K562 (cell line): ENCODE results near the gene UBE2L3. TPM values are rescaled to one million over a fixed set of nuclear protein-coding genes. Genes with fewer than 3 reads are reported as not detected.

Experiments used
- ATAC-seq: fragments of 200-7000 bp; cut with Tn5 transposase; 3 replicates; pipeline ENCODE4 v1.9.1; 2020; ENCODE audit warnings: moderate library complexity
- BruUV-seq: library from RNA; stranded (reverse); fragments of 400-500 nt; replicated peaks from 2 replicates; lab custom pipeline; 2021; lab: Mats Ljungman, UMichigan
- CTCF ChIA-PET: fragments of 300-600 bp; formaldehyde crosslinking; extraction: SDS; loops from one replicate; lab custom pipeline; 2021; ENCODE audit warnings: low intra/inter-chr PET ratio; lab: Yijun Ruan, JAX
- POLR2A ChIA-PET: fragments of 300-600, 350-650 bp; sonication (Branson Sonifier 250); formaldehyde crosslinking; extraction: SDS; loops from one replicate; lab custom pipeline; 2021; ENCODE audit warnings: antibody characterized with exemption, inconsistent platforms; lab: Yijun Ruan, JAX
- DNase-seq, 4 experiments: peaks; one replicate each; pipeline versions ENCODE4 v3.0.0 to v3.0.0-alpha.2; 2011 to 2018; ENCODE audit warnings: low spot score in 3 of 4, mixed read lengths in 3 of 4; ENCODE audit errors: extremely low read depth in 1 of 4
- FAIRE-seq: peaks from 2 replicates; lab custom pipeline; 2011; peaks lifted over from hg19 to GRCh38; lab: Jason Lieb, UNC
- H2AFZ ChIP-seq: 2 replicates; pipeline ENCODE4 v1.6.0; 2011; ENCODE audit warnings: low read depth, low read length, control low read depth, inconsistent platforms
- H3K27ac ChIP-seq: fragments of 200-600 bp; 3 replicates; pipeline ENCODE4 v1.8.0; 2011; ENCODE audit warnings: low read depth, mild to moderate bottlenecking, control low read depth, inconsistent platforms, low read length, moderate library complexity, mixed read lengths; ENCODE audit errors: extremely low read depth
- H3K27me3 ChIP-seq, 2 experiments: fragments of 300-600 bp in 1 of 2; 2 replicates in 1 of 2; 3 replicates in 1 of 2; pipeline versions ENCODE4 v1.6.0 to v1.8.0; 2011; ENCODE audit warnings: inconsistent platforms in 2 of 2, low read length in 2 of 2, mild to moderate bottlenecking in 1 of 2, mixed read lengths in 1 of 2, moderate library complexity in 1 of 2; ENCODE audit not compliant: control insufficient read depth in 2 of 2, insufficient read depth in 2 of 2
- H3K36me3 ChIP-seq: fragments of 300-600 bp; 3 replicates; pipeline ENCODE4 v1.8.0; 2011; ENCODE audit warnings: mild to moderate bottlenecking, low read length, inconsistent platforms; ENCODE audit not compliant: control insufficient read depth, insufficient read depth
- H3K4me1 ChIP-seq, 2 experiments: fragments of 200-600 bp in 1 of 2; replicated peaks in 1 of 2; 2 replicates in 1 of 2; 3 replicates in 1 of 2; pipeline versions ENCODE4 v1.5.1 to v1.8.0; 2011; ENCODE audit warnings: inconsistent platforms in 2 of 2, low read length in 2 of 2, mild to moderate bottlenecking in 1 of 2, mixed read lengths in 1 of 2, moderate library complexity in 1 of 2; ENCODE audit not compliant: control insufficient read depth in 2 of 2, insufficient read depth in 2 of 2
- H3K4me2 ChIP-seq: 2 replicates; pipeline ENCODE4 v1.6.1; 2011; ENCODE audit warnings: low read length, control low read depth, inconsistent platforms, mixed read lengths; ENCODE audit not compliant: insufficient read depth
- H3K4me3 ChIP-seq: fragments of 200-600 bp; sonication (generic), shearing (Covaris generic); 2 replicates; pipeline ENCODE4 v1.5.1; 2016; ENCODE audit warnings: control low read depth, inconsistent platforms
- H3K79me2 ChIP-seq: fragments of 200-600 bp; 3 replicates; pipeline ENCODE4 v1.8.0; 2011; ENCODE audit warnings: low read length, inconsistent platforms; ENCODE audit not compliant: control insufficient read depth, insufficient read depth
- H3K9ac ChIP-seq, 2 experiments: 2 replicates each; pipeline versions ENCODE4 v1.6.0 to v1.6.1; 2011; ENCODE audit warnings: low read depth in 2 of 2, low read length in 2 of 2, control low read depth in 1 of 2, inconsistent platforms in 1 of 2, mild to moderate bottlenecking in 1 of 2, mixed read lengths in 1 of 2; ENCODE audit not compliant: insufficient read depth in 1 of 2
- H3K9me1 ChIP-seq: one replicate; pipeline ENCODE4 v1.6.0; 2011; ENCODE audit warnings: inconsistent platforms, mild to moderate bottlenecking, low read length, moderate library complexity; ENCODE audit not compliant: control insufficient read depth, insufficient read depth
- H3K9me3 ChIP-seq: replicated peaks from 2 replicates; pipeline ENCODE4 v1.5.1; 2011; ENCODE audit warnings: low read depth, low read length, inconsistent platforms; ENCODE audit not compliant: control insufficient read depth, insufficient read depth
- H4K20me1 ChIP-seq: replicated peaks from 2 replicates; pipeline ENCODE4 v1.6.1; 2011; ENCODE audit warnings: low read length, inconsistent platforms, mixed read lengths; ENCODE audit not compliant: control insufficient read depth, insufficient read depth
- CC2D1A ChIP-seq: fragments of 450-650 bp; IDR thresholded peaks from 2 replicates; pipeline ENCODE4 v1.6.1; 2017; ENCODE audit warnings: mild to moderate bottlenecking
- ETV5 ChIP-seq: sonication (generic); formaldehyde crosslinking; IDR thresholded peaks from 2 replicates; pipeline ENCODE4 v1.4.0; 2020; ENCODE audit warnings: low read depth, mild to moderate bottlenecking, missing genetic modification reagents
- FOSL1 ChIP-seq: fragments of 200-800 bp; sonication (Bioruptor generic); conservative IDR thresholded peaks from 2 replicates; pipeline ENCODE4 v1.6.1; 2016; ENCODE audit warnings: missing genetic modification characterization, missing compliant biosample characterization
- FOXJ2 ChIP-seq: fragments of 200-800 bp; sonication (Bioruptor generic); IDR thresholded peaks from 2 replicates; pipeline ENCODE4 v1.6.1; 2016; ENCODE audit warnings: missing genetic modification characterization, missing compliant biosample characterization
- HLTF ChIP-seq: fragments of 450-650 bp; IDR thresholded peaks from 2 replicates; pipeline ENCODE4 v1.6.1; 2016
- JUND ChIP-seq, 2 experiments: IDR thresholded peaks; 2 replicates in 1 of 2; 3 replicates in 1 of 2; pipeline ENCODE4 v1.6.1; 2011; ENCODE audit warnings: borderline replicate concordance in 2 of 2, low read depth in 2 of 2, low read length in 2 of 2, improper control_type of control experiment in 1 of 2, missing biosample characterization in 1 of 2, missing genetic modification characterization in 1 of 2, missing genetic modification reagents in 1 of 2
- KLF13 ChIP-seq: fragments of 450-650 bp; IDR thresholded peaks from 2 replicates; pipeline ENCODE4 v1.6.1; 2016; ENCODE audit warnings: missing genetic modification characterization, low read depth, mild to moderate bottlenecking, missing compliant biosample characterization, moderate library complexity, borderline replicate concordance
- MAFF ChIP-seq: IDR thresholded peaks from 2 replicates; pipeline ENCODE4 v1.6.1; 2012; ENCODE audit warnings: low read length, improper control_type of control experiment
- MYC ChIP-seq, 2 experiments: fragments of 250-450 bp in 1 of 2; sonication (Bioruptor Pico) in 1 of 2; IDR thresholded peaks; 2 replicates each; pipeline versions ENCODE4 v1.5.1 to v1.6.1; 2012 to 2021; ENCODE audit warnings: low read depth in 2 of 2, borderline replicate concordance in 1 of 2, improper control_type of control experiment in 1 of 2, low read length in 1 of 2, mild to moderate bottlenecking in 1 of 2, moderate library complexity in 1 of 2
- RBM34 ChIP-seq: fragments of 200-400 bp; formaldehyde crosslinking; IDR thresholded peaks from 2 replicates; pipeline ENCODE4 v1.6.1; 2018; ENCODE audit warnings: low read length, borderline replicate concordance; ENCODE audit not compliant: insufficient read depth
- SPI1 ChIP-seq: IDR thresholded peaks from 2 replicates; pipeline ENCODE4 v1.6.1; 2011; ENCODE audit warnings: low read depth, low read length, control low read depth, borderline replicate concordance
- SUPT5H ChIP-seq: fragments of 450-650 bp; IDR thresholded peaks from 2 replicates; pipeline ENCODE4 v1.6.1; 2016
- U2AF2 ChIP-seq: fragments of 200-400 bp; formaldehyde crosslinking; optimal IDR thresholded peaks from 2 replicates; pipeline ENCODE3; 2017; ENCODE audit warnings: low read depth, mild to moderate bottlenecking, low read length
- ZBTB1 ChIP-seq: sonication (generic); formaldehyde crosslinking; IDR thresholded peaks from 2 replicates; pipeline ENCODE4 v1.8.1; 2023; ENCODE audit warnings: missing genetic modification reagents, low read depth, mild to moderate bottlenecking, borderline replicate concordance
- ZFP30 ChIP-seq: fragments of 250-450 bp; sonication (Bioruptor Pico); IDR thresholded peaks from 2 replicates; pipeline ENCODE4 v1.8.0; 2022; ENCODE audit warnings: moderate library complexity, mild to moderate bottlenecking, inconsistent platforms, borderline replicate concordance
- ZNF165 ChIP-seq: fragments of 250-450 bp; sonication (Bioruptor Pico); IDR thresholded peaks from 2 replicates; pipeline ENCODE4 v1.4.0; 2020; ENCODE audit warnings: borderline replicate concordance
- ZNF253 ChIP-seq: fragments of 250-450 bp; sonication (Bioruptor Pico); conservative IDR thresholded peaks from 2 replicates; pipeline ENCODE4 v1.6.1; 2021; ENCODE audit warnings: mild to moderate bottlenecking
- ZNF445 ChIP-seq: fragments of 250-450 bp; sonication (Bioruptor Pico); IDR thresholded peaks from 2 replicates; pipeline ENCODE4 v1.4.0; 2020; ENCODE audit warnings: low read depth, mild to moderate bottlenecking, moderate library complexity
- WGBS: fragments of 100-300 bp; shearing (Covaris generic); methylation state at CpG from one replicate; pipeline ENCODE4 v1.1.6; 2016; ENCODE audit warnings: low coverage, mixed read lengths; ENCODE audit not compliant: insufficient coverage; ENCODE audit errors: missing lambda C conversion rate; 5-methylcytosine and 5-hydroxymethylcytosine counted together
- in situ Hi-C: fragments of 300-500 bp; cut with MboI; formaldehyde crosslinking; loops from 4 replicates; pipeline ENCODE4 v1.15.0; 2018; ENCODE audit warnings: inconsistent platforms, mixed read lengths
- intact Hi-C: fragments of 100-400 bp; cut with micrococcal nuclease; formaldehyde crosslinking; loops from 2 replicates; pipeline ENCODE4 v1.14.2; 2022
- polyA plus RNA-seq, 8 experiments: library from polyadenylated mRNA; depleted of rRNA in 4 of 8; stranded (reverse) in 5 of 8; unstranded in 3 of 8; fragments of >200 nt; fragmentation: Nextera tagmentation in 2 of 8; fragmentation: Illumina TruSeq in 1 of 8; extraction: Ambion mirVana in 2 of 8; extraction: Trizol in 1 of 8; gene quantifications; 2 replicates each; pipeline versions ENCODE4 v1.2.1 to v1.2.3, GENCODE V29; 2011 to 2014; ENCODE audit warnings: inconsistent platforms in 1 of 8, missing spikeins in 1 of 8
- total RNA-seq, 7 experiments: library from RNA; depleted of rRNA in 6 of 7; stranded (reverse); fragments of >200 nt in 6 of 7; fragmentation: Illumina TruSeq in 2 of 7; extraction: Trizol in 2 of 7; gene quantifications; 2 replicates each; pipeline versions ENCODE4 v1.2.1 to v1.2.3, GENCODE V29; 2011 to 2021; ENCODE audit warnings: low replicate concordance in 1 of 7
- TF ChIP-seq, protein P1 (sequence below): fragments of 250-450 bp; sonication (Bioruptor Pico); IDR thresholded peaks from 2 replicates; pipeline ENCODE4 v1.8.0; 2021; ENCODE audit warnings: moderate library complexity, mild to moderate bottlenecking, inconsistent platforms
- TF ChIP-seq, protein P2 (sequence below): sonication (generic); formaldehyde crosslinking; IDR thresholded peaks from 2 replicates; pipeline ENCODE4 v1.8.0; 2023; ENCODE audit warnings: mild to moderate bottlenecking, missing genetic modification reagents
- TF ChIP-seq, protein P3 (sequence below): sonication (generic); formaldehyde crosslinking; IDR thresholded peaks from 2 replicates; pipeline ENCODE4 v1.5.0; 2020; ENCODE audit warnings: missing genetic modification reagents

UBE2L3 gene
- total and polyA plus RNA-seq, 9 of the 15 experiments (the other 6 are each of a cell fraction or from before 2014, with no cell fraction given) = 215 to 625 (median 285) TPM

DNA sequence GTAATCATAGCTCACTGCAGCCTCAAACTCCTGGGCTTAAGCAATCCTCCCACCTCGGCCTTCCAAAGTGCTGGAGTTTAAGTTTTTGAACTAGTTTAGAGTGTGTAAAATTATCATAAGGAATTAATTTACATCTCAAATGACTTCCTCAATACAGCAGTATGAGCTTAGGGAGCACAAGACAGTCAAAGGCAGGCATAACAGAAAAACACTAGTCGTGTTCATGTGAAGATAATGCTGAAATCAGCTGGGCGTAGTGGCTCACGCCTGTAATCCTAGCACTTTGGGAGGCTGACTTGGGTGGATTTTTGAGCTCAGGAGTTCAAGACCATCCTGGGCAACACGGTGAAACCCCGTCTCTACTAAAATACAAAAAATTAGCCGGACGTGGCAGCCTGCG, 36.5 kb downstream of the UBE2L3 start:
- no peak overlapping the region for H3K4me3 ChIP-seq
- intact Hi-C loops (loop anchor here (2.0 kb wide), 1 partner anchor 15 kb away; no protein-coding TSS in a partner anchor), in situ Hi-C loops (no loop called here)
- BruUV-seq = no TSS peak
- peaks cover 64% of the 10 kb centered on the region; the same call in 2 of the 3 replicates for H3K36me3 ChIP-seq
- ChIA-PET CTCF (interaction anchor here (0.6 kb wide), 2 partner anchors 46 to 832 kb away, joined by 3 read pairs; no protein-coding TSS in a partner anchor), POLR2A (interaction anchor here (0.6 to 76.8 kb wide), 7 partner anchors 5 to 631 kb away, joined by 3 to 4622 read pairs (median 3); partner anchors contain the start of genes CCDC116, PPIL2, SDF2L1 and YDJC)
- FAIRE-seq (no peak), ATAC-seq (0 out of 3 replicates have a peak, but pooled peaks have one; percentile 1), DNase-seq (no peak)
- peaks cover 0 to 2% of the 10 kb centered on the region in 2 experiments; a peak in 1 of 5 replicates for H3K27me3 ChIP-seq
- H3K9ac ChIP-seq = peak overlapping the region in 1 of 2 experiments; percentile 21; a peak in 1 of 4 replicates
- H3K4me2 ChIP-seq = no peak overlapping the region
- peaks cover 93% of the 10 kb centered on the region for H3K79me2 ChIP-seq
- no peaks in the 10 kb centered on the region for H3K9me3 ChIP-seq
- H4K20me1 ChIP-seq = peaks cover 67% of the 10 kb centered on the region
- H2AFZ ChIP-seq = no peak overlapping the region
- H3K27ac ChIP-seq = peak overlapping the region; percentile 4; the same call in 1 of the 3 replicates
- 65% methylated on average over 9 of the region's 9 CpGs for WGBS
- peaks cover 26 to 29% of the 10 kb centered on the region in 2 experiments for H3K4me1 ChIP-seq
- H3K9me1 ChIP-seq = peaks cover 28% of the 10 kb centered on the region
- TF ChIP-seq U2AF2 (no peak), ZNF445 (no peak), MAFF (peak; percentile 32; the same call in 1 of the 2 replicates), FOXJ2 (tag) (0 out of 2 replicates have a peak, but pooled peaks have one; percentile 3), MYC (IDR thresholded peaks at IDR 0.05; ENCODE audit: low read depth, low read length) (no peak), MYC (CRISPR knock-in tag; IDR thresholded peaks at IDR 0.05; ENCODE audit: borderline replicate concordance, low read depth) (no peak), CC2D1A (no peak), JUND (IDR thresholded peaks at IDR 0.05; ENCODE audit: borderline replicate concordance, low read depth, low read length) (0 out of 2 replicates have a peak, but pooled peaks have one; percentile 21), JUND (tag; IDR thresholded peaks at IDR 0.05; ENCODE audit: borderline replicate concordance, low read depth, low read length) (no peak), KLF13 (tag) (peak; percentile 40; the same call in 1 of the 2 replicates), RBM34 (no peak), FOSL1 (no peak), ZNF253 (CRISPR knock-in tag) (no peak), ETV5 (CRISPR knock-in tag) (no peak), HLTF (no peak), SPI1 (peak; percentile 33; the same call in 1 of the 2 replicates), ZFP30 (no peak), ZNF165 (CRISPR knock-in tag) (no peak), ZBTB1 (CRISPR knock-in tag) (no peak), SUPT5H (no peak)
- TF ChIP-seq, protein P1, sequence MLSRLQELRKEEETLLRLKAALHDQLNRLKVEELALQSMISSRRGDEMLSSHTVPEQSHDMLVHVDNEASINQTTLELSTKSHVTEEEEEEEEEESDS (CRISPR knock-in tag) = no peak
- TF ChIP-seq, protein P2, sequence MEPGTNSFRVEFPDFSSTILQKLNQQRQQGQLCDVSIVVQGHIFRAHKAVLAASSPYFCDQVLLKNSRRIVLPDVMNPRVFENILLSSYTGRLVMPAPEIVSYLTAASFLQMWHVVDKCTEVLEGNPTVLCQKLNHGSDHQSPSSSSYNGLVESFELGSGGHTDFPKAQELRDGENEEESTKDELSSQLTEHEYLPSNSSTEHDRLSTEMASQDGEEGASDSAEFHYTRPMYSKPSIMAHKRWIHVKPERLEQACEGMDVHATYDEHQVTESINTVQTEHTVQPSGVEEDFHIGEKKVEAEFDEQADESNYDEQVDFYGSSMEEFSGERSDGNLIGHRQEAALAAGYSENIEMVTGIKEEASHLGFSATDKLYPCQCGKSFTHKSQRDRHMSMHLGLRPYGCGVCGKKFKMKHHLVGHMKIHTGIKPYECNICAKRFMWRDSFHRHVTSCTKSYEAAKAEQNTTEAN (CRISPR knock-in tag) = peak; percentile 72; the same call in 1 of the 2 replicates
- TF ChIP-seq, protein P3, sequence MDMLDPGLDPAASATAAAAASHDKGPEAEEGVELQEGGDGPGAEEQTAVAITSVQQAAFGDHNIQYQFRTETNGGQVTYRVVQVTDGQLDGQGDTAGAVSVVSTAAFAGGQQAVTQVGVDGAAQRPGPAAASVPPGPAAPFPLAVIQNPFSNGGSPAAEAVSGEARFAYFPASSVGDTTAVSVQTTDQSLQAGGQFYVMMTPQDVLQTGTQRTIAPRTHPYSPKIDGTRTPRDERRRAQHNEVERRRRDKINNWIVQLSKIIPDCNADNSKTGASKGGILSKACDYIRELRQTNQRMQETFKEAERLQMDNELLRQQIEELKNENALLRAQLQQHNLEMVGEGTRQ (CRISPR knock-in tag) = no peak
